GM19351 (cell line): ENCODE measurements around the gene SLC16A5.
"Not testable (repeated sequence)": the region's sequence is repeated elsewhere in the genome, so short reads cannot be mapped to it uniquely, and the experiment has no call there.

ENCODE experiments used
- ATAC-seq: cut with Tn5 transposase; IDR thresholded peaks from one replicate; pipeline ENCODE4 v1.9.1; 2021; ENCODE audit warnings: mild to moderate bottlenecking, moderate library complexity; ENCODE audit not compliant: unreplicated experiment

SLC16A5 gene

GRCh38 chr17:75131278-75132017 lies 43.7 kb downstream of the SLC16A5 start, which contains the start of gene NT5C:
Gene NT5C, minus strand, starts transcription at chr17:75131742. Its CDS starts 35 bp downstream, at chr17:75131707.
- peak; percentile 86 for ATAC-seq

DNA sequence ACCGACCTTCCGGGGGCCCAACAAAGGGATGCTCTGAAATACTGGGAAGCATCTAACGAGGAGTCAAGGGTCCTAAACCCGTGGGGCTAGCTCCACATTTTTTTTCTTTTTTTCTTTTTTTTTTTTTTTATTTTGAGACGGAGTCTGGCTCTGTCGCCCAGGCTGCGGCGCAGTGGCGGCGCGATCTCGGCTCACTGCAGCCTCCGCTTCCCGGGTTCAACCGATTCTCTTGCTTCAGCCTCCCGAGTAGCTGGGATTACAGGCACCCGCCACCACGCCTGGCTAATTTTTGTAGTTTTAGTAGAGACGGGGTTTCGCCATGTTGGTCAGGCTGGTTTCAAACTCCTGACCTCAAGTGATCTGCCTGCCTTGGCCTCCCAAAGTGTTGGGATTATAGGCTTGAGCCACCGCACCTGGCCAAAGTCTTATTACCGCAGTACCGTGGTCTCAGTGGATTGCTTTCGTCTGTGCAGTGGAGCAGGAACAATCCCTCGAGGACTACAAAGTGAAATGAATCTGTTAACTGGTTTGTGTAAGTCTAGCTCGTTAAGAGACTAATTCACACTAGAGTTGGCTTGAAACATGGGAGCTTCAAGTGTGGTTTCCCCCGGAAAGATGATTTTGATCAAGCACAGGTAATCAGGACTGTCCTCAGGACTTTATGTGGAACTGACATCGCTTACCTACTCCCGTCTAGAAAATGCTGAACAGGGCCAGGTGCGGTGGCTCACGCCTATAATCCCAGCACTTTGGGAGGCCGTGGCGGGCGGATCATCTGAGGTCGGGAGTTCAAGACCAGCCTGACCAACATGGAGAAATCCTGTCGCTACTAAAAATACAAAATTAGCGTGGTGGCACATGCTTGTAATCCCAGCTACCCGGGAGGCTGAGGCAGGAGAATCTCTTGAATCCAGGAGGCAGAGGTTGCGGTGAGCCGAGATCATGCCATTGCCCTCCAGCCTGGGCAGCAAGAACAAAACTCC lies 44.6 kb downstream of the SLC16A5 start:
- ATAC-seq: not testable (repeated sequence)

DNA sequence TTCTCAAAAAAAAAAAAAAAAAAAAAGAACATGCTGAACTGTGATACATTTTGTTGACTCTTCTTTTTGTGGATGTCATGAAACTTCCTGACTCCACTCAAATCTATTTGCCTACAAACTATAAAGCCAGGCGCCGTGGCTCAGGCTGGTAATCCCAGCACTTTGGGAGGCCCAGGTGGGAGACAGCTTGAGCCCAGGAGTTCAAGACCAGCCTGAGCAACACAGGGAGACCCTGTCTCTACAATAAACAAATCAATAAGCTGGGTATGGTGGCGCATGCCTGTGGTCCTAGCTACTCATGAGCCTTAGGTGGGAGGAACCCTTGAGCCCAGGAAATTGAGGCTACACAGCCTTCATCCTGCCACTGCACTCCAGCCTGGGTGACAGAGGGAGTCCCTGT lies 45.2 kb downstream of the SLC16A5 start:
- ATAC-seq: no peak

GRCh38 chr17:75133607-75134347 lies 46.0 kb downstream of the SLC16A5 start:
- ATAC-seq: not testable (repeated sequence)

DNA sequence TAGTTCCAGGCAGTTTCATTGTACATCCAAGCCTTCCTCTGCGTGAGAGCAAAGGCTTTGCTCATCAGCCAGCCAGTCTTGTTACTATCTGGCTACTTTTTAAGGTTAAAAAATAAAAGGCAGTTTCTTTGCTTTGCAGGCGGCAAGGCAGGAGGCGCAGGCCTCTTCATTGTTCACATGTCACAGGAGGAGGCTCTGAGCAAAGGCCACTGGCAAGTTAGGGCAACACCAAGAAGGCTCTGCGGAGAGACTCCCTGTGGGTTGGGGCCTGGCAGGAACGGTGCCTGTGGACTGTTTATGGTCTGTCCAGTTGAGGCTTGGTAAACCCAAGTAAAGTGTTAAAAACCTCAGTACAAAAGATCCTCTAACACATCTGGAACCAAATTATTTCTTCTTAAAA lies 47.7 kb downstream of the SLC16A5 start:
- ATAC-seq: no peak

DNA sequence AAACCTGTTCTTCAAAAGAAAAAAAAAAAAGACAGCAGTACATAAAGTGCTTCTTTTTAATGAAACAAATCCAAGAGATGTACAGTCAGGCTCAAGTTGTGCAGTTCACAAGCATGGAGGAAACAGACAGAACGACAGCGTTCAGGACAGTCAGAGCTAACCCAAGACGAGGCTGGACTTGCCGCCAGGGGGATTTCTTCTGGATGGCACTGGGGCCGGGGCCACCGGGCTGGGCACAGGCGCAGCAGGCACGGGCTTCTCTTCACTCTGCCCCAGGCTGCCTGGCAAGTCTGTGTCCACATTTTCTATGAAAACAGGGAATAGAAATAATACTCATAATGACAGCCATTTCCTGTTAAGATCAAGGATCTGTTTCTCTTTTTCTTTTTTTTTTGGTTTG lies 48.2 kb downstream of the SLC16A5 start:
- ATAC-seq: no peak

GRCh38 chr17:75137762-75138161 lies 50.0 kb downstream of the SLC16A5 start:
- ATAC-seq: not testable (repeated sequence)

DNA sequence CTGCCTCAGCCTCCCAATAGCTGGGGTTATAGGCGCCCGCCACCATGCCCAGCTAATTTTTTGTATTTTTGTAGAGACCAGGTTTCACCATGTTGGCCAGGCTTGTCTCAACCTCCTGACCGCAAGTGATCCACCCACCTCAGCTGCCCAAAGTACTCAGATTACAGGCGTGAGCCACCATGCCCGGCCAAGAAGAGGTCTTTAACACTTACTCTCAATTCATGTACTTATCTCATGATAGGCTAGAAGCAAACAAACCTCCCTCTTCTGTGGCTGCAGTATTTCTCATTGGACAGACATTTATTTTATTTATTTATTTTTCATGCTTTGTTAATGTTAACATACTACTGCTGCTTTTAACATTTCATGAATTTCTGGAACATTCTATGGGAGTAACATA lies 50.8 kb downstream of the SLC16A5 start:
- ATAC-seq: no peak

DNA sequence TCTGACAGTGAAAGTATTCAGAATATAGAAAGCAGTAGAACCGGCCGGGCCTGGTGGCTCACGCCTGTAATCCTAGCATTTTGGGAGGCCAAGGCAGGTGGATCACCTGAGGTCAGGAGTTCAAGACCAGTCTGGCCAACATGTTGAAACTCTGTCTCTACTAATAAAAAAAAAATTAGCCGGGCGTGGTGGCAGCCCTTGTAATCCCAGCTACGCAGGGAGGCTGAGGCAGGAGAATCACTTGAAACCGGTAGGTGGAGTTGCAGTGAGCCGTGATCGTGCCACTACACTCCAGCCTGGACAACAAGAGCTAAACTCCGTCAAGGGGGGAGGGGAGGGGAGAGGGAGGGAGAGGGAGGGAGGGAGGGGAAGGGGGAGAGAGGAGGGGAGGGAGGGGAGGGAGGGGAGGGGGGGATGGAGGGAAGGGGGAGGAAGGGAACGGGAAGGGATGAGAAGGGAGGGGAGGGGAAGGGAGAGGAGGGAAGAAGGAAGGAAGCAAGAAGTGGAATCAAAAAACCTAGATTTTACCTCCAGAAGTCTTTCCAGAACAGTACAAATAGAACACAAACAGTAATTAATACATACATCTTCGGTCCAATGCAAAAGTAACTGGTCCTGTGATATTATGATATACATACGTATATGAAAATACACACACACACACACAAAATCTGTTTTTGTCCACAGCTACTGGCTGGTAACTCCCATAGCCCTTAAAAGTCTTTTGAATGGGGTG lies 54.6 kb downstream of the SLC16A5 start:
- ATAC-seq: no peak

DNA sequence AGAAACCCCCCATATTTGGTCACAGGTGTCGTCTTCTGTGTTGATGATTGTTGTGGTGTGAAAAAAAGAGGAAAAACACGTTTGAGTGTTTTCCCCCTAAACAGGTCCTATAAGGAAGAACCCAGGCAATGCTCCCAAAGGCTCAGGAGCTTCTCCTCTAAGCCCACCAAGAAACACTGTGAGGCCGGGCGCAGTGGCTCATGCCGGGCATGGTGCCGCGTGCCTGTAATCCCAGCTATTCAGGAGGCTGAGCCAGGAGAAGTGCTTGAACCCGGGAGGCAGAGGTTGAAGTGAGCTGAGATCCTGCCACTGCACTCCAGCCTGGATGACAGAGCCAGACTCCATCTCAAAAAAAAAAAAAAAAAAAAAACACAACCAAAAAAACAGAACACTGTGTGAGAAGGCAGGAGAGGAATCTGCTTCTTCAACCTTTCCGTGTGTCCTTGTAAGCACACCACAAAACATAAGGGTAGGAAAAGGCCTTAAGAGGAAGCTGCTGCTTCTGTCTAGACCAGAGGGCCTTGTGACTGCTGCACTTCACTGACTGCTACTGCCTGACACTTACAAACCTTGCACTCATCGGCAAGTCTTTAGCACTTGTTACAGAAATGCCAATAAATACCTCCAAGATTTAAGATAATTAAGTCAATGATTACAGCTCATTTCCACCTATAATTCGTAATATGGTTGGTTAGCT lies 57.2 kb downstream of the SLC16A5 start:
- no peak for ATAC-seq

- no peak for ATAC-seq
Measured at GRCh38 chr17:75146592-75146991, 58.8 kb downstream of the SLC16A5 start.

- ATAC-seq: no peak
Measured at GRCh38 chr17:75147878-75148546, 60.3 kb downstream of the SLC16A5 start.

GRCh38 chr17:75151930-75152329 lies 64.2 kb downstream of the SLC16A5 start:
- ATAC-seq: no peak

- ATAC-seq: no peak
Measured at GRCh38 chr17:75152523-75152921, 64.8 kb downstream of the SLC16A5 start.

GRCh38 chr17:75152922-75153779 lies 65.4 kb downstream of the SLC16A5 start:
- no peak for ATAC-seq

DNA sequence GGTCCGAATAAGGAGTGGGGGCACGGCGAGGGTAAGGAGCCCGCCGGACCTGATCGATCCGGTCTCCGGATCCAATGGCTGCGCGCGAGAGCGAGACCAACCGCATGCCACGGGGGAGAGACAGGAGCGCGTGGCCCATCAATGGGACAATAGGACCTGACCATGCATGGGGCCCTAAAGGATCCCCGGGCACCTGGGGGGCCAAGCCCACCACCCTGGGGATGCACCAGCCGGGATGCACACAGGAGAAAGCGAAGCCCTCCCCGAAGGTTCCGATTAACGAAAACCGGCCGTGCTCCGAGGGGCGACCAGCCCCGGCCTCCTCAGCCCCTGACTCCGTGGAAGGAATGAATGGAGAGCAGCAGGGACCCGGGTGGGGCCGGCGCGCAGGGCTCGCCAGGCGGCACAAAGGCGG lies 66.0 kb downstream of the SLC16A5 start:
- ATAC-seq: peak; percentile 1

- ATAC-seq: peak; percentile 96
Measured at GRCh38 chr17:75154195-75155106, 66.7 kb downstream of the SLC16A5 start, which contains the start of gene JPT1. Gene JPT1, minus strand, starts transcription at chr17:75154512. Its CDS starts 115 bp downstream, at chr17:75154397.
